BLaER1 (cell line): Measurements from ENCODE around the gene PLA2G4E.

Experiments used
- H3K27ac ChIP-seq: shearing (Covaris generic); formaldehyde crosslinking; 2 replicates; pipeline ENCODE4 v1.8.1; 2022
- H3K27me3 ChIP-seq: shearing (Covaris generic); formaldehyde crosslinking; 2 replicates; pipeline ENCODE4 v1.8.1; 2022
- H3K36me3 ChIP-seq: shearing (Covaris generic); formaldehyde crosslinking; 2 replicates; pipeline ENCODE4 v1.8.1; 2022
- H3K4me1 ChIP-seq: shearing (Covaris generic); formaldehyde crosslinking; 2 replicates; pipeline ENCODE4 v1.8.1; 2022
- H3K4me2 ChIP-seq: shearing (Covaris generic); formaldehyde crosslinking; 2 replicates; pipeline ENCODE4 v1.8.1; 2022
- H3K4me3 ChIP-seq: shearing (Covaris generic); formaldehyde crosslinking; 2 replicates; pipeline ENCODE4 v1.8.1; 2022
- H3K9ac ChIP-seq: shearing (Covaris generic); formaldehyde crosslinking; 2 replicates; pipeline ENCODE4 v1.8.1; 2022
- H3K9me3 ChIP-seq: shearing (Covaris generic); formaldehyde crosslinking; 2 replicates; pipeline ENCODE4 v1.8.1; 2022
- H4K20me1 ChIP-seq: shearing (Covaris generic); formaldehyde crosslinking; 2 replicates; pipeline ENCODE4 v1.8.1; 2022
- Cebpa-rat ChIP-seq: shearing (Covaris generic); IDR thresholded peaks from 2 replicates; pipeline ENCODE4 v1.8.1; 2022

The PLA2G4E gene

DNA sequence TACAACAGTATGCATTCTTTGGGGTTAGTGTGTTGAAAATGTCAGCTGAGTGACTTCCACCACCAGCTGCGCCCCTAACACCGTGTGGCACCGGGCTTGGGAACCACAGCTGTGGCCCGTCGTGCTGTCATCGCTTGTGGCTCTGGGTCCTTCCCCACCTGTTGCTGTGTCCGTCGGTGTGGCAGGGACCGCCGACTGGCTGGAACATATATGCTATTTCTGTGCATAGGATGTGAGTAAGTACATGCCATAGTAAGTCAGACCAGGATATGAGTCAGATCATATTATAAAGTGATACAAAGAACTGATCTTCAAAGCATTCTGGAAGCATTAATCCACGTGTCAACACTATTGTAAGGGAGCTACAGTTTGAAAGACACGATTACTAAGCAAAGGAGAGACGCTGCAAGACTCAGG, 80.4 kb downstream of the PLA2G4E start:
- no peak for TF ChIP-seq Cebpa-rat
- H3K36me3 ChIP-seq: peaks cover 32% of the 10 kb centered on the region; the same call in 1 of the 2 replicates
- no peaks in the 10 kb centered on the region for H3K27me3 ChIP-seq
- peaks cover 35% of the 10 kb centered on the region for H3K4me1 ChIP-seq
- H3K4me2 ChIP-seq: no peak overlapping the region
- H3K27ac ChIP-seq: no peak overlapping the region
- H3K9me3 ChIP-seq: no peaks in the 10 kb centered on the region
- no peak overlapping the region for H3K4me3 ChIP-seq
- H3K9ac ChIP-seq: no peak overlapping the region
- no peaks in the 10 kb centered on the region for H4K20me1 ChIP-seq

DNA sequence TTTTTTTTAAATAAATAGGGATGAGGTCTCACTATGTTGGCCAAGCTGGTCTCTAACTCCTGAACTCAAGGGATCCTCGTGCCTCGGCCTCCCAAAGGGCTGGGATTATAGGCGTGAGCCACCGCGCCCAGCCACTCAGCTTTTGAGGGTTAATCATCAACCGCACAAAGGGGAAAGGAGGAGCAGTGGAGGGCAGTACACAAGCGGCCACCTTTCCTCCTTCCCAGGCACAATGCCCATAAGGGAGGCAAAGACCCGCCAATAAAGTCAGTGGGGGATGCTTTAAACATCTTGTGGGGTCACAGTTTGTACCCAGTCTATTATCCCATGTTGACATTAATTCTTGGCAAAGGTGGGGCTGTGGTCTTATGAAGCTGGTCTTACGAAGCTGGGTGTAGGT, 80.9 kb downstream of the PLA2G4E start:
- Histone ChIP-seq H3K4me3 (no peak overlapping the region), H3K36me3 (peaks cover 27% of the 10 kb centered on the region; the same call in 1 of the 2 replicates), H3K9ac (no peak overlapping the region), H3K4me1 (peaks cover 40% of the 10 kb centered on the region), H3K9me3 (no peaks in the 10 kb centered on the region), H3K27me3 (no peaks in the 10 kb centered on the region), H3K27ac (no peak overlapping the region), H3K4me2 (no peak overlapping the region), H4K20me1 (no peaks in the 10 kb centered on the region)
- no peak for TF ChIP-seq Cebpa-rat

DNA sequence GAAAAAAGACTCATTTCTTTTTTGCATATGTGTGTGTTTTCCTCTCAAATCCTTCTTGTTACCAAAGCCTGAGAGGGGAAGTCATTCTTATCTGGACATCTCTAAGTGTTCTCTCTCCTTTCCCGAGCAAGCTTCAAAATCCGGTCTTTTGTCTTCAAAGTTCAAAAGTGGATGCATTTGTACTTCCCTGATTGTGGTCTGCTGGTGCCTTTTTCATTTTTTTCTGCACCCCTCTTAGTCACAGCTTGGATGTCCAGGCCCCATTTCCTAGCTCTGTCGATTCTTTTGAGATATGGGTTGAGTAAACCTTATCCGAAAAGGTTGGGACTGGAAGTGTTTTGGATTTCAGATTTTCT, 83.3 kb downstream of the PLA2G4E start:
- Histone ChIP-seq H3K27ac (peak overlapping the region; percentile 43), H3K36me3 (peaks cover 20% of the 10 kb centered on the region; the same call in 1 of the 2 replicates), H3K4me3 (no peak overlapping the region), H3K27me3 (no peaks in the 10 kb centered on the region), H3K9ac (no peak overlapping the region), H3K4me1 (peaks cover 64% of the 10 kb centered on the region), H4K20me1 (no peaks in the 10 kb centered on the region), H3K9me3 (no peaks in the 10 kb centered on the region), H3K4me2 (peak overlapping the region; percentile 60)
- TF ChIP-seq Cebpa-rat: no peak

DNA sequence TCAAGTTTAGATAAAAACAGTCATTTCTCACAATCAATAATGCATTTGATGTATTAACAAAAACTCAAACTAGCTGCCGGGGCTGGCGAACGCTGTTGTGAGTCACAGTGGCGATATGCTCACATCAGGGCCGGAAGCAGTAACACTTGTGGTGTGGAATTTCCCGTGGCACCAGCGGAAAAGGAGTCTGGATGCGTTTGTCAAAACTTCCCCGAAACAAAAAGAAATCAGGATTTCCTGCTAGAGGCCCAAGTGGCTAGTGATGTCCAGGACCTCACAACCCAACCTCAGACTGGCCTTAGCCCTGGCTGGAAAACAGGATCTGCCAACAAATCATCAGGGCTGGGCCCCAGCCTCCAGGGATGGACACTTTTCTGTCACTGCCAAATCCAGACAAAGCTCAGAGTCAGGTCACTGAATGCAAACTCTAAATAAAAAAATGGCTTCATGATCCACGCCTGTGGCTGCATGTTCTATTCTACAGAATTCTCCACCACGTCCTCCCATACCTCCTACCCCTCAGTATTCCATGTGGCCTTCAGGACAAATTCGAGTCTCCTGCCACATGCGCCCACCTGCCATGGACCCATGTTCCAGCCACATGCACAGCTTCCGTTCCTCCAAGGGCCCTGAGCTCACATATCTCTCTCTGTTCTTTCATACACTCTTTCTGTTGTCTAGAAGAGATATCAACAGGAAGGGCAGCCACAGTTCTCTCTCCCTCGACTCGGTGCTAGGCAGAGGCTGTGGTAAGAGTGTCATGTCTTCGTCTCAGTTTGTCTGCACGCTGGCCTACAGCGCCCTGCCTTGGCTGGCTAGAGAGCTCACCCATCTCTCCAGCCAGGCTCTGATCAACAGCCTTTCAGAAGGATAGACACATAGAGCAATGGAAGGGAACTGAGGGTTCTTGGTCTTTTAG, 83.9 kb downstream of the PLA2G4E start:
- Histone ChIP-seq H3K27ac (peak overlapping the region; percentile 43), H4K20me1 (no peaks in the 10 kb centered on the region), H3K9ac (no peak overlapping the region), H3K36me3 (peaks cover 16% of the 10 kb centered on the region; the same call in 1 of the 2 replicates), H3K4me3 (no peak overlapping the region), H3K4me1 (peaks cover 71% of the 10 kb centered on the region), H3K27me3 (no peaks in the 10 kb centered on the region), H3K9me3 (no peaks in the 10 kb centered on the region), H3K4me2 (peak overlapping the region; percentile 60)
- TF ChIP-seq Cebpa-rat: no peak

DNA sequence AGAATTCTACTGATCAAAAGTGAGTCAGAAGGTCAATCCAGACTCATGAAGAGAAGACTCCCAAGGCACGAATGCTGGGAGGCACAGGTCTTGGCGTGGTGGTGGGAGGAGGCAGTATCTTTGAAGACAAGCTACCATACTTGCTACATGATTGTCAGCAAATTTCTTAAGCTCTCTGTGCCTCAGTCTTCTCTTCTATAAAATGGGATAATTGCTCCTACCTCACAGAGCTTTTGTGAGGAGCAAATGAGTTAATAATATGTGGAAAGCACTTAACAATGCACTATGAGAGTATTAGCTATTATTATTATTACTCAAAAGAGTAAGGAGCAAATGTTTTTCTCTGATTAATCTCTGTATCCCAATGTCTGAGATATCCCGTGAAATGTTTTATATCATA, 84.7 kb downstream of the PLA2G4E start:
- TF ChIP-seq Cebpa-rat: no peak
- peaks cover 11% of the 10 kb centered on the region; the same call in 1 of the 2 replicates for H3K36me3 ChIP-seq
- peak overlapping the region; percentile 82 for H3K4me2 ChIP-seq

DNA sequence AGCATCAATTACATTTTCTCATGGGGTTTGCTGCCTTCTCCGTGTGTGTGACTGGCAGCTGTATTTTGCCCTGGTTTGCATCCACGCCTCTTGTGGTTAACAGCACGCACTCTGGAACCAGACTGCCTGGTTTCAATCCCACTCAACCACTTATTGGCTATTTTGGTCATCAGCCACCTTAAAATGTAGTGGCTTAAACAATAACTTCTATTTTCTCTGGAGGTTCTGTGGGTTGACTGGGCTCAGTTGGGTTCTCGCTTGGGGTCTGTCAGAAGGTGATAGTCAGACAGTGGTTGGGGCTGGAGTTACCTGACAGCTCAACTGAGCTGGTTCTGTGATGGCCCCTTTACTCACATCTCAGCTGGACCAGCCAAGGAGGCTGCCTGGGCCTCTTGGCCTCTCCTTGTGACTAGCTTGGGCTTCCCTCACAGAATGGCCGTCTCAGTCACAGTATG, 85.2 kb downstream of the PLA2G4E start:
- no peak for TF ChIP-seq Cebpa-rat
- no peaks in the 10 kb centered on the region for H3K9me3 ChIP-seq
- no peaks in the 10 kb centered on the region for H4K20me1 ChIP-seq
- peak overlapping the region; percentile 82 for H3K4me2 ChIP-seq
- H3K36me3 ChIP-seq: peaks cover 9% of the 10 kb centered on the region; the same call in 1 of the 2 replicates
- peaks cover 78% of the 10 kb centered on the region for H3K4me1 ChIP-seq
- H3K27me3 ChIP-seq: no peaks in the 10 kb centered on the region
- no peak overlapping the region for H3K4me3 ChIP-seq
- no peak overlapping the region for H3K9ac ChIP-seq
- H3K27ac ChIP-seq: peak overlapping the region; percentile 74

More for the DNA sequence above, 84.7 kb downstream of the PLA2G4E start:
- Histone ChIP-seq H4K20me1 (no peaks in the 10 kb centered on the region), H3K4me3 (no peak overlapping the region), H3K4me1 (peaks cover 74% of the 10 kb centered on the region), H3K9ac (no peak overlapping the region), H3K27me3 (no peaks in the 10 kb centered on the region), H3K27ac (peak overlapping the region; percentile 74; the same call in 1 of the 2 replicates), H3K9me3 (no peaks in the 10 kb centered on the region)

DNA sequence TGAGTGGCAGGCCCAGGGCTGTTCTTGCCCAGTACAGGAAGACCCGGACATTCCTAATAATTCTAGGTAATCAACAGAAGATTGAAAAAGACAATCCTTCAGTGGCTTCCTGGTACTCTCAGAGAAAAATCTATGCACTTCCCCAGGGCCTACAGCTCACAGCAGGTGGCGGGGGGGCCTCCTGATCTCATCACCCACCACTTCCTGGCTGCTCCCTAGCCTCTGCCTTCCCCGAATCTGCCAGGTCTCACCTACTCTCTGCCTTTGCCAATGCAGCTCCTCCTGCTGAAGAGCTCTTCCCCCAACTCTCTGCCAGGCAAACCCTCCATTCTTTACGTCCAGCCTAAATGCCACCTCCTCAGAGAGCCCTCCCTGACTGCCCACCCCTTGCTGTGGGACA, 86.0 kb downstream of the PLA2G4E start:
- H3K27me3 ChIP-seq: no peaks in the 10 kb centered on the region
- peak overlapping the region; percentile 82 for H3K4me2 ChIP-seq
- H3K36me3 ChIP-seq: peaks cover 1% of the 10 kb centered on the region; the same call in 1 of the 2 replicates
- peaks cover 81% of the 10 kb centered on the region for H3K4me1 ChIP-seq
- H3K27ac ChIP-seq: peak overlapping the region; percentile 74
- no peaks in the 10 kb centered on the region for H3K9me3 ChIP-seq
- H3K4me3 ChIP-seq: no peak overlapping the region
- H3K9ac ChIP-seq: peak overlapping the region; percentile 65
- H4K20me1 ChIP-seq: no peaks in the 10 kb centered on the region
- no peak for TF ChIP-seq Cebpa-rat

DNA sequence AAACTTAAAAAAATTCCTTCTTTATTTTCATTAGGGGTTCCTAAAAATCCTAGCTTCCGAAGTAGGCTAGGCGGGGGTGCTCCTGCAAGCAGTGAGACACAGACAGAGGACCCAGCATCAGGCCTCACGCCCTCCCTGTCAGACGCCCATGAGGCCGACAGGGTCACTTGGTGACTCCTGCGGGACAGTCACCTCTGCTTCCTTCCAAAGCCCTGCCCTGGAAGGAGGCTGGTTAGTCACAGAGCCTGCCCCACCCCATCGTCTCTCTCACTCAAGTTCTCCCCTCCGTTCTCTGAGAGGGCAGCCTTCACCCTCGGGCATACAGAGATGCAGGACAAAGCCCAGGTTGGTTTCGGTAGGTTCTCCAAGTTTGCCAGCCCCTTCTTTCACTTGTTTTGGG, 87.1 kb downstream of the PLA2G4E start:
- no peak for TF ChIP-seq Cebpa-rat
- peak overlapping the region; percentile 74; the same call in 1 of the 2 replicates for H3K27ac ChIP-seq
- peak overlapping the region; percentile 82 for H3K4me2 ChIP-seq
- H3K4me1 ChIP-seq: peaks cover 91% of the 10 kb centered on the region
- H3K4me3 ChIP-seq: no peak overlapping the region
- no peaks in the 10 kb centered on the region for H3K9me3 ChIP-seq
- no peaks in the 10 kb centered on the region for H3K36me3 ChIP-seq
- H4K20me1 ChIP-seq: no peaks in the 10 kb centered on the region
- no peak overlapping the region for H3K9ac ChIP-seq
- no peaks in the 10 kb centered on the region for H3K27me3 ChIP-seq

DNA sequence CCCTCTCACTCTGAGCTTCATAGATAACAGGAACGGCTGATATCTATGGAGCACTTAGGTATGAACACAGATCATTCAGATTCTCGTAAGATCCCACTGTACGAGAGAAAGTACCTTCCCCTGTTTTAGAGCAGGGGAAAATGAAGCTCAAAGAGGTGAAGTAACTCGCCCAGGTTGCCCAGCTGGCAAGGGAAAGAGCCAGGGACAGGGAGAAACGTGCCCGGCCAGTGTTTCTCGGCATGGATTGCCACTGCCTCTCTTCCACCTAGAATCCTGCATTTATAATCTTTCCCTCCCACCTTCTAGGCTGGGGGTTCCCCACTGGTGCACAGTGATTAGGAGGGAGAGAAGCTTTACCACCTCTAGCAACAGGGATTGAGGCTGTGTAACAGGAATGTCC, 87.5 kb downstream of the PLA2G4E start:
- H4K20me1 ChIP-seq: no peaks in the 10 kb centered on the region
- peaks cover 96% of the 10 kb centered on the region for H3K4me1 ChIP-seq
- no peaks in the 10 kb centered on the region for H3K36me3 ChIP-seq
- no peak for TF ChIP-seq Cebpa-rat
- peak overlapping the region; percentile 74; the same call in 1 of the 2 replicates for H3K27ac ChIP-seq
- peak overlapping the region; percentile 82 for H3K4me2 ChIP-seq
- no peak overlapping the region for H3K4me3 ChIP-seq
- H3K27me3 ChIP-seq: no peaks in the 10 kb centered on the region
- no peak overlapping the region for H3K9ac ChIP-seq
- H3K9me3 ChIP-seq: no peaks in the 10 kb centered on the region
